CD14-positive monocyte (primary cell): ENCODE data around the gene IFNA1. TPM values are rescaled to one million over a fixed set of nuclear protein-coding genes. Genes with fewer than 3 reads are reported as not detected.

Experiments
- DNase-seq, 3 donors: peaks; one replicate each; pipeline ENCODE4 v3.0.0-alpha.2; 2011 to 2022
- H2AFZ ChIP-seq: 2 replicates; pipeline ENCODE4 v1.6.0; 2012; ENCODE audit warnings: mild to moderate bottlenecking, low read depth, low read length, inconsistent platforms; ENCODE audit not compliant: insufficient read depth, poor library complexity, severe bottlenecking
- H3K27ac ChIP-seq, 2 donors: 1 replicate in 1 of 2; 2 replicates in 1 of 2; pipeline ENCODE4 v1.5.1; 2012 to 2013; ENCODE audit warnings: low read length in 2 of 2, control low read depth in 1 of 2, inconsistent platforms in 1 of 2, low read depth in 1 of 2, mild to moderate bottlenecking in 1 of 2
- H3K27me3 ChIP-seq, 2 donors: one replicate each; pipeline versions ENCODE4 v1.6.0 to v1.6.1; 2011 to 2013; ENCODE audit warnings: low read length in 2 of 2; ENCODE audit not compliant: control insufficient read depth in 2 of 2, insufficient read depth in 2 of 2
- H3K36me3 ChIP-seq, 2 donors: replicated peaks in 1 of 2; 1 replicate in 1 of 2; 2 replicates in 1 of 2; pipeline versions ENCODE4 v1.5.1 to v1.6.1; 2012 to 2013; ENCODE audit warnings: low read length in 2 of 2, control low read depth in 1 of 2, inconsistent platforms in 1 of 2, mild to moderate bottlenecking in 1 of 2; ENCODE audit not compliant: insufficient read depth in 2 of 2, control insufficient read depth in 1 of 2
- H3K4me1 ChIP-seq, 2 donors: 1 replicate in 1 of 2; 2 replicates in 1 of 2; pipeline versions ENCODE4 v1.5.1 to v1.6.1; 2012 to 2013; ENCODE audit warnings: low read length in 2 of 2, control low read depth in 1 of 2, inconsistent platforms in 1 of 2, mild to moderate bottlenecking in 1 of 2, moderate library complexity in 1 of 2; ENCODE audit not compliant: insufficient read depth in 2 of 2, control insufficient read depth in 1 of 2
- H3K4me2 ChIP-seq: replicated peaks from 2 replicates; pipeline ENCODE3; 2012; ENCODE audit warnings: low read length, moderate library complexity, mild to moderate bottlenecking; ENCODE audit not compliant: poor library complexity, severe bottlenecking; ENCODE audit errors: extremely low read depth
- H3K4me3 ChIP-seq, 3 experiments: fragments of 200-600 bp in 1 of 3; sonication (generic) in 1 of 3; replicated peaks in 1 of 3; 1 replicate in 2 of 3; 2 replicates in 1 of 3; pipeline ENCODE4 v1.5.1; 2011 to 2013; ENCODE audit warnings: low read length in 3 of 3, mild to moderate bottlenecking in 3 of 3, control low read depth in 2 of 3, low read depth in 2 of 3, inconsistent platforms in 1 of 3, moderate library complexity in 1 of 3
- H3K79me2 ChIP-seq: 2 replicates; pipeline ENCODE4 v1.6.0; 2012; ENCODE audit warnings: mild to moderate bottlenecking, control low read depth, inconsistent platforms, low read length, moderate library complexity; ENCODE audit not compliant: insufficient read depth
- H3K9ac ChIP-seq: 2 replicates; pipeline ENCODE4 v1.6.0; 2017; ENCODE audit warnings: low read length, mild to moderate bottlenecking; ENCODE audit not compliant: insufficient read depth, poor library complexity, severe bottlenecking
- H3K9me3 ChIP-seq, 2 donors: replicated peaks in 1 of 2; 1 replicate in 1 of 2; 2 replicates in 1 of 2; pipeline versions ENCODE4 v1.5.1 to v1.6.1; 2012 to 2013; ENCODE audit warnings: low read length in 2 of 2, control low read depth in 1 of 2; ENCODE audit not compliant: control insufficient read depth in 1 of 2, insufficient read depth in 1 of 2
- H4K20me1 ChIP-seq: 2 replicates; pipeline ENCODE4 v1.6.0; 2012; ENCODE audit warnings: mild to moderate bottlenecking, low read length, control low read depth, moderate library complexity; ENCODE audit not compliant: insufficient read depth
- H3K27ac Mint-ChIP-seq, 7 donors: one replicate each; pipeline ENCODE4 v1.8.0; 2020; ENCODE audit warnings: mild to moderate bottlenecking in 7 of 7, mixed read lengths in 7 of 7, moderate library complexity in 6 of 7, inconsistent platforms in 2 of 7
- H3K27me3 Mint-ChIP-seq, 3 donors: one replicate each; pipeline ENCODE4 v1.8.0; 2021 to 2022; ENCODE audit warnings: low read depth in 3 of 3, mild to moderate bottlenecking in 3 of 3, mixed read lengths in 3 of 3, moderate library complexity in 3 of 3, inconsistent platforms in 1 of 3
- H3K36me3 Mint-ChIP-seq, 2 donors: one replicate each; pipeline ENCODE4 v1.8.0; 2020; ENCODE audit warnings: mixed read lengths in 2 of 2, inconsistent platforms in 1 of 2, mild to moderate bottlenecking in 1 of 2
- H3K4me1 Mint-ChIP-seq: one replicate; pipeline ENCODE4 v1.8.0; 2020; ENCODE audit warnings: mild to moderate bottlenecking, mixed read lengths
- H3K4me3 Mint-ChIP-seq, 2 donors: one replicate each; pipeline ENCODE4 v1.8.0; 2020; ENCODE audit warnings: mild to moderate bottlenecking in 2 of 2, mixed read lengths in 2 of 2, moderate library complexity in 1 of 2
- H3K9me3 Mint-ChIP-seq, 7 donors: one replicate each; pipeline ENCODE4 v1.8.0; 2020 to 2022; ENCODE audit warnings: mixed read lengths in 7 of 7, mild to moderate bottlenecking in 6 of 7, moderate library complexity in 6 of 7, inconsistent platforms in 2 of 7
- WGBS: methylation state at CpG from one replicate; pipeline ENCODE4 v1.1.5; 2013; ENCODE audit warnings: missing lambda C conversion rate; ENCODE audit not compliant: insufficient coverage; 5-methylcytosine and 5-hydroxymethylcytosine counted together
- intact Hi-C, 2 donors: fragments of 100-400 bp; cut with micrococcal nuclease; formaldehyde crosslinking; loops; one replicate each; pipeline versions ENCODE4 v1.15.0 to v1.15.1; 2023
- polyA plus RNA-seq, 3 donors: library from polyadenylated mRNA; depleted of rRNA in 1 of 3; unstranded in 2 of 3; stranded (reverse) in 1 of 3; fragments of 300-500 nt in 2 of 3; fragments of >200 nt in 1 of 3; fragmentation: Illumina TruSeq in 2 of 3; gene quantifications; 1 replicate in 2 of 3; 2 replicates in 1 of 3; pipeline ENCODE4 v1.2.3, GENCODE V29; 2012 to 2021
- TF ChIP-seq, protein P1 (sequence below): fragments of 200-600 bp; IDR thresholded peaks from one replicate; pipeline ENCODE4 v1.8.0; 2022; ENCODE audit warnings: antibody characterized with exemption, mild to moderate bottlenecking

IFNA1 gene
- polyA plus RNA-seq, 3 donors = not detected

DNA sequence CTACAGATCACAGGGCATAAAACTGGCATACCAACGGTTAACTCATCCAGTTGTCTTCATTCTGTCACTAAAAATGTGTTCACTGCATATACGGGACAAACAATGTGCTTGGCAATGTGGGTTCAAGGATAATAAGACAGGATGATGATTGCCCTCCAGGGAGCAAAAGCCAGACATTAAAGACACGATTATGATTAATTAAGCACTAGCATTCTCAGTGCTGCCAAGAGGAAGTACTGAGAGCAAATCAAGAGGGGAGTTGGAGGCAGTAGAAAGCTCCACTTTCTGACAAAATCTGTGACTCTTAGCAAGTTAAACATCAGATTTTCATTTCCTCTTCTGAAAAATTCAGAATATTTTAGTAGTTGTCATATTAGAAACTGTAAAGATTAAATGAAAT lies 40.3 kb upstream of the IFNA1 start:
- Histone ChIP-seq H3K9ac (no peak overlapping the region), H3K79me2 (no peaks in the 10 kb centered on the region), H3K36me3 (no peaks in the 10 kb centered on the region), H3K27ac (no peak overlapping the region), H2AFZ (no peak overlapping the region), H4K20me1 (no peaks in the 10 kb centered on the region), H3K4me3 (no peak overlapping the region), H3K4me1 (peaks cover 16 to 21% of the 10 kb centered on the region in 2 donors), H3K27me3 (peaks cover 86 to 89% of the 10 kb centered on the region in 2 donors), H3K9me3 (peaks cover 0 to 10% of the 10 kb centered on the region in 2 donors), H3K4me2 (no peak overlapping the region)
- TF ChIP-seq, protein P1, sequence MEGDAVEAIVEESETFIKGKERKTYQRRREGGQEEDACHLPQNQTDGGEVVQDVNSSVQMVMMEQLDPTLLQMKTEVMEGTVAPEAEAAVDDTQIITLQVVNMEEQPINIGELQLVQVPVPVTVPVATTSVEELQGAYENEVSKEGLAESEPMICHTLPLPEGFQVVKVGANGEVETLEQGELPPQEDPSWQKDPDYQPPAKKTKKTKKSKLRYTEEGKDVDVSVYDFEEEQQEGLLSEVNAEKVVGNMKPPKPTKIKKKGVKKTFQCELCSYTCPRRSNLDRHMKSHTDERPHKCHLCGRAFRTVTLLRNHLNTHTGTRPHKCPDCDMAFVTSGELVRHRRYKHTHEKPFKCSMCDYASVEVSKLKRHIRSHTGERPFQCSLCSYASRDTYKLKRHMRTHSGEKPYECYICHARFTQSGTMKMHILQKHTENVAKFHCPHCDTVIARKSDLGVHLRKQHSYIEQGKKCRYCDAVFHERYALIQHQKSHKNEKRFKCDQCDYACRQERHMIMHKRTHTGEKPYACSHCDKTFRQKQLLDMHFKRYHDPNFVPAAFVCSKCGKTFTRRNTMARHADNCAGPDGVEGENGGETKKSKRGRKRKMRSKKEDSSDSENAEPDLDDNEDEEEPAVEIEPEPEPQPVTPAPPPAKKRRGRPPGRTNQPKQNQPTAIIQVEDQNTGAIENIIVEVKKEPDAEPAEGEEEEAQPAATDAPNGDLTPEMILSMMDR = no peak
- Mint-ChIP-seq H3K9me3 (peaks cover 0 to 10% (median 2%) of the 10 kb centered on the region in 7 donors), H3K4me1 (peaks cover 20% of the 10 kb centered on the region), H3K4me3 (peak overlapping the region in 1 of 2 donors; percentile 55), H3K27me3 (peaks cover 70 to 82% (median 80%) of the 10 kb centered on the region in 3 donors), H3K27ac (no peak overlapping the region), H3K36me3 (peaks cover 0 to 3% of the 10 kb centered on the region in 2 donors)
- intact Hi-C loops = loop anchor here in 1 of 2 donors (10.0 kb wide), 1 partner anchor 75 kb away; no protein-coding TSS in a partner anchor
- DNase-seq = no peak
- WGBS = 0% methylated on average over 1 of the region's 3 CpGs

DNA sequence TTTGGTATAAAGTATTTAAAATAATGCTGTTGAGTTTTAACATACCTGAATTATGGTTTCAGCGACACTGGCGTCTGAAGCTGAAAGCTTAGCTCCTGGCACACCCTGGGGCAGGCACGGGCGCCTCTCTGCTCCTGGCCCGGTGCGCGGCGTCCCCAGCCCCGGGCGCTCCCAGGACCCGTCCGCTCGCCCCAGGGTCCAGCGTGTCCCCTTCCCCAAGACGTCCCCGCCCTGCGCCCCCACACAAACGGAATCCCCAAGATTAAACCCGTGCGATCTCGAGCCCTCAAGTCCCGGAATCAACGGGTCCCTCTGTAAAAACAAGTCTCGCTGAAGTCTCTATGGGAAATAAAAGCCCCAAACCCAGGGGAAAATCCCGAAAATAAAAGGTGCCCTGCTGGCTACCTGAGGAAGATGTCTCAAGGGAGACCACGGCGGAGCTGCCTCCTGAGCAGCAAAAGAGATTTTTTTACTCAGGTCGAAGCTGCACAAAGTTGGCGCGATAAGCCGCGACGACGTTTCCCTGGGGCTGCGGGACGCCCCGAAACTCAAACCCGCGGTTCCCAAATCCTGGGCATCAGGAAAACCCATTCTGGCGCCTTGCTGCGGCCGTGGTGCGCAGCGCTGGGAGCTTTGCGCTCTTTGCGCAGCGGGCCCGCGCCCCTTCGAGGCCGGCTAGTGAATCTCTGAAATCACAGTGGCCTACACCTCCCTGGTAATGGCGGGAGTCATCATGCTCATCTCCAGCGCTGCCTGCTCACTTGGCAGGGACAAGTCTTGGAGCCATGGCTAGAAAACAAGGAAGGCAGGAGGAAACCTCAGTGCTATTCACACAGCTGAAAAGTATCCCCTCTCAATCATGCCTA lies 37.6 kb upstream of the IFNA1 start:
- peaks cover 8 to 11% of the 10 kb centered on the region in 2 donors for H3K4me1 ChIP-seq
- H3K27me3 Mint-ChIP-seq = peaks cover 48 to 65% (median 65%) of the 10 kb centered on the region in 3 donors
- TF ChIP-seq, protein P1 = no peak
- intact Hi-C loops = no loop called here
- peak overlapping the region in 1 of 3 experiments; percentile 36 for H3K4me3 ChIP-seq
- peak overlapping the region; percentile 32 to 84 for H3K4me3 Mint-ChIP-seq
- H3K27ac ChIP-seq = no peak overlapping the region
- DNase-seq = no peak
- H3K27ac Mint-ChIP-seq = no peak overlapping the region
- no peaks in the 10 kb centered on the region for H3K79me2 ChIP-seq
- H4K20me1 ChIP-seq = no peaks in the 10 kb centered on the region
- peaks cover 0 to 7% (median 2%) of the 10 kb centered on the region in 7 donors for H3K9me3 Mint-ChIP-seq
- peaks cover 62 to 67% of the 10 kb centered on the region in 2 donors for H3K27me3 ChIP-seq
- peak overlapping the region; percentile 58 for H3K4me2 ChIP-seq
- H3K36me3 Mint-ChIP-seq = peaks cover 0 to 3% of the 10 kb centered on the region in 2 donors
- H3K4me1 Mint-ChIP-seq = peaks cover 13% of the 10 kb centered on the region
- H3K36me3 ChIP-seq = no peaks in the 10 kb centered on the region
- no peak overlapping the region for H2AFZ ChIP-seq
- H3K9me3 ChIP-seq = peaks cover 0 to 10% of the 10 kb centered on the region in 2 donors
- WGBS = 4% methylated on average over 49 of the region's 53 CpGs
- H3K9ac ChIP-seq = no peak overlapping the region
